GM19043 (cell line): Measurements from ENCODE around the gene OR52E4.

Experiments
- ATAC-seq: cut with Tn5 transposase; IDR thresholded peaks from one replicate; pipeline ENCODE4 v1.9.1; 2021; ENCODE audit warnings: low read depth; ENCODE audit not compliant: unreplicated experiment

Gene OR52E4

GRCh38 chr11:5880329-5880728, at the start of gene OR52E4:
TSS of gene OR52E4 (plus strand) at chr11:5880629. CDS start at chr11:5884293, 3,664 bp downstream.
- no peak for ATAC-seq

GRCh38 chr11:5831196-5831829, 49.1 kb upstream of the OR52E4 start:
- ATAC-seq = no peak

GRCh38 chr11:5833446-5833845, 47.0 kb upstream of the OR52E4 start:
- no peak for ATAC-seq

- no peak for ATAC-seq
Measured at GRCh38 chr11:5837695-5838094, 42.7 kb upstream of the OR52E4 start.

DNA sequence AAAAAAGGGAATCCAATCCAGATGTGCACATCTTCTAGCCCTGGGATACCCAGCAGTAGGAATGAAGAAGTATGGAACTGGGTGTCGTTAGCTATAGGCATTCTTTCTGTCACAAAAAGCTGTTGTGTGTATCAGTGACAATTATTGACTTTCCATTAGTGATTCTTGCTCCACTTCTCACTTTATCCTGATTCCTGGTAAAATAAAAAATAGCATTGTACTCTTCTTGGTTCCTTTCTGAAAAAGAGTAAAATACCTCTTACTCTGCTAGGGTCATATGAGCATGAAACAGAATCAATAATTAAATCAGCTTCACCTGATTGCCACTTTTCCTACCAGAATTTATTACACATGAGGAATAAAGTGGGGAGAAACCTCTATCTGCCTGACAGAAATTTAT, 38.6 kb upstream of the OR52E4 start, which contains the start of gene OR52E6:
OR52E6 (minus strand) TSS at position 101 of the 400 bp plus-strand sequence; CDS start at position 101, 0 bp downstream.
- ATAC-seq = no peak

GRCh38 chr11:5846701-5847100, 33.7 kb upstream of the OR52E4 start:
- no peak for ATAC-seq

GRCh38 chr11:5847711-5848110, 32.7 kb upstream of the OR52E4 start:
- no peak for ATAC-seq

DNA sequence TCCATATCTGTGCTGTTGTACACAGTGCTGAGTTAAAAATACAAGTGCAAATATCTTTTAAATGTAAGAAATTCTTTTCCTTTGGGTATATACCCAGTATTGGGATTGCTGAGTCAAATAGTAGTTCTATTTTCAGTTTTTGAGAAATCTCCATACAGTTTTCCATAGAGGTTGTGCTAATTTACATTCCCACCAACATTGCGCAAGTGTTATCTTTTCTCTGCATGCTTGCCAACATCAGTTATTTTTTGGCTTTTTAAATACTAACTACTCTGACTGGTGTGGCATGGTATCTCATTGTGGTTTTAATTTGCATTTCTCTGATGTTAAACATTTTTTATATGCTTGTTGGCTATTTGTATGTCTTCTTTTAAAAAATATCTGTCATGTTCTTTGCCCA, 29.4 kb upstream of the OR52E4 start:
- no peak for ATAC-seq

GRCh38 chr11:5857590-5857989, 22.8 kb upstream of the OR52E4 start, which contains the start of gene OR52E8:
TSS of gene OR52E8 (minus strand) at chr11:5857690. CDS start at chr11:5857690, 0 bp downstream.
- ATAC-seq = no peak

GRCh38 chr11:5865826-5866225, 14.6 kb upstream of the OR52E4 start:
- no peak for ATAC-seq

GRCh38 chr11:5878564-5878963, 1.9 kb upstream of the OR52E4 start:
- no peak for ATAC-seq

GRCh38 chr11:5881756-5882155, 1.3 kb downstream of the OR52E4 start:
- no peak for ATAC-seq

DNA sequence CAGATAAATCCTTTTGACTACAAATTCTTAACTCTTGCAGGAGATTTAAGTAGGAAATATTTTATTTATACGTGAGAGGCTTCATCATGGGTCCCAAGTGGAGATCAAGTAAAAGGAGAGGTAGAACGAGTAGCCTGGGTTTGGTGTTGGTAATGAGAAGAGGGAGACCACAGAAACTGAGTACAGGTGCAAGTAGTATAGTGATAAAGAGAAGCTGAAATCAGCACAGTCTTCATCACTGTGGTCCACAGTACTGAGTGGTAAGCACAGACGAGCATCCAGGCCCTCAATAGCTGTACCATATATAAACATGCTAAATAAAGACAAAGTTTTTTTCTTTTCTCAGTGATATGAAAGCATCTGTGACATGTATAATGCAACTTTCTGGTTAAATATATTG, 6.7 kb downstream of the OR52E4 start:
- ATAC-seq = no peak

DNA sequence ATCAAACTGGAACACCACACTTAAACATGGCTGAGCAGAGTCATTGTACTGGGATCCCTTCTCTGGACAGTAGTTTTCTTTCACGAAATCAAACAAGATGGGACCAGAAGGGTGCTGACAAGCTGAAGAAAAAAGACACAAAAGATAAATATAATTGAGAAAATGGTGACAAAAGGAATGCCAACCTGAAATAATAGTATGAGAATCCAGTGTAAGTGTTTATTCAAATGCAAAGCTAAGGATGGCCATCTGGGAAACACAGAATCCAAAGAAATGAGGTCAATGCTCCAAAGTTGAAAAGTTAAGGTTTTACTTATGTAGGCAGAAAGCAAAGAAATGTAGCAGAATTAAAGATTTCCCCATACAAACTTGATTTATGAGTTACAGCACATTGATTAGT, 7.2 kb downstream of the OR52E4 start:
- ATAC-seq = no peak

DNA sequence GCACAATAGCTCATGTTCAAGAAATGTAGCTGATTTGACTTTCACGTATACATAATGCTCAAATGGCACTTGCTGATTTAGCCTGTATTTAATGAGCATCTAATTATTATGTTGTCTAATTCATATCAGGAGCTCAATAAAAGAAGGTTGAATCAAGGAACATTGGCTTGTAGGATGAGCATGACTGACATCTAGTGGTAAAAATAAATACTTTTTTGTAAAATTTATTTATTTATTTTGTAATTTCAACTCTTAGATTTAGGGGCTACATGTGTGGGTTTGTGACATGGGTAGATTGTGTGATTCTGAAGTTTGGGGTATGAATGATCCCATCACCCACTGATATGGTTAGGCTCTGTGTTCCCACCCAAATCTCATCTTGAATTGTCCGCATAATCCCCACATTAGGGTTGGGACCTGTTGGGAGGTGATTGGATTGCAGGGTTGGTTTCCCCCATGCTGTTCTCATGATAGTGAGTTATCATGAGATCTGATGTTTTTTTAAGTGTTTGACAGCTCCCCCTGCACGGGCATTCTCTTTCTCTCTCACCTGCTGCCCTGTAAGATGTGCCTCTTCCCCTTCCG, 10.9 kb downstream of the OR52E4 start:
- no peak for ATAC-seq

GRCh38 chr11:5892908-5893307, 12.5 kb downstream of the OR52E4 start, which contains the start of gene OR52E5:
TSS of gene OR52E5 (plus strand) at chr11:5893208. CDS start at chr11:5900777, 7,569 bp downstream.
- ATAC-seq = no peak

- no peak for ATAC-seq
Measured at GRCh38 chr11:5899534-5899933, 19.1 kb downstream of the OR52E4 start.

DNA sequence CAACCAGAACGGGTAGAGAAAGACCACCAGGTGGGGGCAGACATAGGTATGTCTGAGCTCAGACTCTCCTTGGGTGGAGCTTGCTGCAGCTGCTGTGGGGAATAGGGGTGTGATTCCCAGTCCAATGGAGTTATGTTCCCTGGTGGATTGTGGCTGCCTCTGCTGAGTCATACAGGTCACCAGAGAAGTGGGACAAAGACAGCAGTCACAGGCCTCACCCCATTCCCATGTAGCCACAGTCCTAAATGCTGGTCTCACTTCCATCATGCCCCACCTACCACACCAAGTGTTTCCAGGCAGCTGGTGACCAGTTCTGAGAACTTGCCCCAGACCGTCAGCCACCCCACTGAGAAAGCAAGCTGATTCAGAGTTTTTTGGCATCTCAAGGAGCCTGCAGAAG, 30.1 kb downstream of the OR52E4 start:
- no peak for ATAC-seq

GRCh38 chr11:5922749-5923426, 42.5 kb downstream of the OR52E4 start:
- ATAC-seq = no peak

DNA sequence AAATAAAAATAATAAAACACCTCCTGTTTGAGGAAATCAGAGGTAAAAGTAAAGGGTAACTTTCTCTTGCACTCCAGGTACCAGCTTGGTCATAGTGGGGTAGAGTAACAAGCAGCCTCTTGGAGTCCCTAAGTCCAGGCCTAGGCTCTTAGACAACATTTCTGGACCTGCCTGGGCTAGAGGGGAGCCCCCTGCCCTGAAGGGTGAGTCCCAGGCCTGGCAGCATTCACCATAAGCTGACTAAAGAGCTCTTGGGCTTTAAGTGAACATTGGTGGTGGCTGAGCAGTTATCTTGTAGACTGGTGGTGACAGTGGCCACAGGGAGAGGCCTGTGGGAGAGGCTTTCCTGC, 43.0 kb downstream of the OR52E4 start:
- ATAC-seq = no peak

DNA sequence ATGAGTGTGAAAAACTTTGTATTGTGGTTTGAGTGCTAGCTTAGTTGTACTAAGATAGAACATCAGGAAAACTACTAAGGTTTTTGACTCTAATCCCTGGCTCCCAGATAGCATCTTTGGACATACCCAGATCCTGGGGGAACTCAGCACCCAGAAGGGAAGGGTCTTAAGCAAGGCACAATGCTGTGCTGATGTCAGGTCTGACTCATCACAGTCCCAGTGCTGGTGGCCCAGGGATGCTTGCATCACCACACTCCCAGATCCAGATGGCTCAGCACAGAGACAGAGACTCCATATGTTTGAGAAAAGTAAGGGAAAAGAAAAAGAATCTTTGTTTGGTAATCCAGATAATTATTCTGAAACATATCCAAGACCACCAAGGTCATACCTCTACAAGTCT, 43.4 kb downstream of the OR52E4 start:
- no peak for ATAC-seq

- no peak for ATAC-seq
Measured at GRCh38 chr11:5928271-5928670, 47.8 kb downstream of the OR52E4 start.
